COR-L47 (cell line): ENCODE measurements around the gene OTUD6A.

Experiments used
- DNase-seq: peaks from one replicate; lab custom pipeline; 2025; lab: John Stamatoyannopoulos, UW

The OTUD6A gene, protein sequence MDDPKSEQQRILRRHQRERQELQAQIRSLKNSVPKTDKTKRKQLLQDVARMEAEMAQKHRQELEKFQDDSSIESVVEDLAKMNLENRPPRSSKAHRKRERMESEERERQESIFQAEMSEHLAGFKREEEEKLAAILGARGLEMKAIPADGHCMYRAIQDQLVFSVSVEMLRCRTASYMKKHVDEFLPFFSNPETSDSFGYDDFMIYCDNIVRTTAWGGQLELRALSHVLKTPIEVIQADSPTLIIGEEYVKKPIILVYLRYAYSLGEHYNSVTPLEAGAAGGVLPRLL

DNA sequence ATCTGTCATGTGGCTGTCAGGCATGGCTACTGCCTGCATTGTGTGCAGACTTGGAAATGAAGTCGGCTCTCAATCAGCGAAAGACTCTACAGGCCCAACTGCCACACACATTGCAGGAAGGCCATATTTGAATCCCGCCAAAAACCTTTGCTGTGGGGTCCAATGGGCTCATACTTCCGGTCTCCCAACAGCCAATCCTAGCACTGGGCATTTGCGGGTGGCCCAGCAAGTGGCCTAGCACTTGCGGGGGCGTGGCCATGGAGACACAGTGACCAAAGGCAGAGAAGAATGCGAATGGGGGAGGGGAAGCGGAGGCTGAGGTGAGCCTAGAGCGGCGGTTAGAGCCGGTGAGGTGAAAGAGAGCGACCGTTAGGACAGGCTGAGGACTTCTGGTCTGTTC lies at the start of gene OTUD6A:
Gene OTUD6A (plus strand): TSS at position 382 of the 400 bp plus-strand sequence. CDS start 68 bp downstream, outside the sequence.
- no peak for DNase-seq

DNA sequence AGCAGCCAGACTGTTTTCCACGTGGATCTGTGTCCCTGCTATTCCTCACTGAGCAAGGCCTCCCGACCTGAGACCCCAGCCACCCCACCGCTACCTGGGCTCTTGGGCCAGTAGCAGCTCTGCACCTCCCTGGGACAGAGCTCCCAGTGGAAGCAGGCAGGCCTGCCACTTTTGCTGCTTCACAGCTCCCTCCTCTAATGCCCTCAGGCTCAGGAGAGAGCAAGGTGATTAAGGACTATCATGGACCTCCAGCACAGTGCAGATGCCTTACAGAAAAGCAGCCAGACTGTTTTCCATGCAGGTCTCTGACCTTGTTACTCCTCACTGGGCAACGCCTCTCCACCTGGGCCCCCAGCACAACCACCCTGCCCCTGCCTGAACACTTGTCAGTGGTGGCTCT lies 49.5 kb upstream of the OTUD6A start:
- DNase-seq = no peak

DNA sequence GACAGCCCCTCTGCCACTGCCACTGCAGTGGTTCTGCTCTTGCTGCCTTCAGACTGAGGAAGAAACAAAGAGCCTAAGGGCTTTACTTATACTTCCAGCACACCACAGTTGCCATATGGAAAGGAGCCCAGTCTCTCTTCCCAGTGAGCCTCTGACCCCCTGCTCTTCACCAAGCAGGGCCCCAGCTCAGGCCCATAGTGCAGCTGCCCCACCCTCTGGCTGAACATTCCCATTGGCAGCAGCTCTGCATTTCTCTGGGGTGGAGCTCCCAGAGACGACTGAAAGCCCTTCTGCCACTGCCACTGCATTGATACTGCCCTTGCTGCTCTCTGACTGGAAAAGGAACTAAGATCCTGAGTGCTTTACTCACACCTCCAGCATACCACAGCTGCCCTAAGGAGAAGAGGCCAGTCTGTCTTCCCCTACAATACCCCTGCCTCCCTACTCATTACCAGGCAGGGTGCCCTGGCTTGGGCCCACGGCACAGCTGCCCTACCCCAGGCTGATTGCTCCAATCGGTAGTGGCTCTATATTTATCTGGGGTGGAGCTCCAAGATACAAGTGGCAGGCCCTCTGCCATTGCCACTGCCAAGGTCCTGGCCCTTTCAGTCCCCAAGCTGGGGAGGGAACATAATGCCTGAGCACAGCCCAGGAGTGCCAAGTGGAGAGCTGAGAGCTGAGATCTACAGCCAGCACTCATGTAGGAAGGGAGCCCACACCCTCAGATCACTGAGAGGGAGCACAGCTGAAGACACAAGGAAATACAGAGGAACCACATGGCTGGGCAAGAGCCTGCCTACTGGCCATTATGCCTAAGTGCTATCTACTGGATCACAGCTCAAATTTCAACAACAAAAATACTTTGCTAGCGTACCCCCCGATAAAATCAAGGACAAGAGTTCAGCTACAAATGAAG lies 48.5 kb upstream of the OTUD6A start:
- DNase-seq = no peak

DNA sequence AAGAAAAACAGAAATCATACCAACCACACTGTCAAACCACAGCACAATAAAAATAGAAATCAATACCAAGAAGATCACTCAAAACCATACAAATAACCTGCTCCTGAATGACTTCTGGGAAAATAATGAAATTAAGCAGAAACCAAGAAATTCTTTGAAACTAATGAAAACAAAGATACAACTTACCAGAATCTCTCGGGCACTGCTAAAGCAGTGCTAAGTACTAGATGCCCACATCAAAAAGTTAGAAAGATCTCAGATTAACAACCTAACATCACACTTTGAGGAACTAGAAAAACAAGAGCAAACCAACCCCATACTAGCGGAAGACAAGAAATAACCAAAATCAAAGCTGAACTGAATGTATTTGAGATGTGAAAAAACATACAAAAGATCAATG lies 45.7 kb upstream of the OTUD6A start:
- DNase-seq = no peak

DNA sequence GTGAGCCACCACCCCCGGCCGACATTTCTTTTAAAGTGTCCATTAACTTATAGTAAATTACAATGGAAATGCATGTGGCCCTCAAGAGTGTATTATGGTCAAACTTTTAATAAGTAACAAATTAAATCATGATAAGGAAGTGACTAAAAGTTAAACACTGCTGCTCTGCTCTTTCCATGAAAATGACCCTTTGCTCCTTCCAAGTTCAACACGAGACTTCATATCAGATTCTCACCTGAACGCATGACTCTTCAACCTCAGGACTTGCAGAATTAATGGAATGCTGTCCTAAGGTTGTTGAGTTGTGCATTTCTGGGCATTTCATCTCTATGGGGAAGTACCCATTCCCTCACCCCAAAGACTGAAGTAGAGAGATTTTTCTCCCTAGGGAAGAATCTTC lies 39.6 kb upstream of the OTUD6A start:
- no peak for DNase-seq

DNA sequence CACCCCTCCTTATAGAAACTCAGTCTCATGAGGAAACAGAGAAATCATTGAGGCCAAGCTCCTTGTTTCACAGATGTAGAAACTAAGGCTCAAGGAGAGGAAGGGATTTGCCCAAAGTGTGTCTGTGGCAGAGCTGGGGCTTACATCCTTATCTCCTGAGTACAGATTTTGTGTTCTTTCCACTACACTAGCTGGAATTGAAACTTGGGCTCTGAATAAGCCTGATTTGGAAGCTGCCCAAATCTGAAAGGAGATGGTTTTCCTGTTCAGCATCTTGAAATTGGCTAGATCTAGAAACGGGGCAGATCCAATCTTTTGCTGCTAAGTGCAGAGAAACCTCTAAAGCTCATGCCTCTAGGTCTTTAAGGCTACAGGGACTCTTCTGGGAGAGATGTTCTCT lies 36.8 kb upstream of the OTUD6A start:
- DNase-seq = no peak

DNA sequence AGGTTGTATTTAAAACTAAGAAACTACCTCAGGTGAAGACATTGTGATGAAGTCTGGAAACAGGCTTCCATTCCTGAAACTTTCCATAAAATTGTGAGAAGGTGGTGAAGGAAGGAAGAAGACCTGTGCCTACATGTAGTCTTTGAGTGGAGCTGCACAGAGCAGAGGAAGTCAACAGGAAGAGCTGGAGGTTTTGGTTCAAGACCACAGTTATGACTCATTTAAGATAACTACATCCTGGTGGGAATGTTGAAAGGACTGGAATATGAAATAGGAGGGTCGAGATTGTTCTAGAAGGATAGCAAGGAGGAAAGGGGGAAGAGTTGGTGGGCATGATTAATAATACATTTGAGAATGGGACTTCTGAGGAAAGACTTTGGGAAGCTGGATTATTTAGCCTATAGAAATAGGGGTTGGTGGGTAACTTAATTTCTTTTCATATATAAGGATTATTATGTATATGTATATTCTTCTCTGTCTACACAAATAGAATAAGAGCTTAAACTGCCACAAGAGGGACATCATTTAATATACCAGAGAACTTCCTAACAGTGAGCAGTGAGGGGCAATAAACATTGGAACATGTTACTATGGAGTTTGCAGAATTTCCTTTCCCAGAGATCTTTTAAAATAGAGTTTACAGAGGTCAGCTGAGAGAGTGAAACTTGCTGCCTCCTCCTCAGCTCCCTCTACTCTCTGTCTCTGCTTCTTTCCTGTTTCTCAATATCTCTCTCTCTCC lies 36.0 kb upstream of the OTUD6A start:
- no peak for DNase-seq

DNA sequence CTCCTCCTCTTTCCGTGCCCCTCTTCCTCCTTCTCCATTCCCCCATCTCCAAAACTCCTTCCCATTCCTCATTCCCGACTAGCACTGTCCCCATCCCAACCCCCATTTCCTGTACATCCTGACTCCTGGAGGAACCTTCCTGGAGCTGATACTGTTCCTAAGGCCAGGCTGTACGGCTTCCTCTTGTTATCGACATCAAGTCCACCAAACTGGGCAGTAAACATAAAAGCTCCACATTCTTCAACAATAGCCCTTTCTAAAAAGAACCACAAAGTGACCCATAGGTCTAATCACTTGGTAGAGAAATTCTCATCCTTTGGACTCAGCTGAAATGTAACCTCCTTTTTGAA lies 35.4 kb upstream of the OTUD6A start:
- no peak for DNase-seq

DNA sequence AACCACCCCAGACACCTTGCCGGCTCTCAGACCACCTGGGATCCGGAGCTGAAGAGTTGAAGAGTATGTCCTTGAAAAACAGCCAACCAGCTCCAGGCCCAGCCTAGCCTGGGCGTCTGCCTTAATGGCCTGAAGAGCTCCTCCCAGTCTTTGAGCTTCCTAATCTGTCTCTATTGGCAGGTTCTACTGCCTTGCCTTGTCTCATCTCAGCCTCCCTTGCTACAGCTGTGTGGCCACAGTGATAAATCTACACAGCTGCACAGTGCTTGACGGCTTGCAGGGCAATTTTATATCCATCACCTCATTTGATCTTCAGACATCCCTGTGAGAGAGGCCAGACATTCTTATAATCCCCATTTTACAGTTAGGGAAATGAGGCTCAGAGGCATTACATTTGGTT lies 32.4 kb upstream of the OTUD6A start:
- DNase-seq = no peak

DNA sequence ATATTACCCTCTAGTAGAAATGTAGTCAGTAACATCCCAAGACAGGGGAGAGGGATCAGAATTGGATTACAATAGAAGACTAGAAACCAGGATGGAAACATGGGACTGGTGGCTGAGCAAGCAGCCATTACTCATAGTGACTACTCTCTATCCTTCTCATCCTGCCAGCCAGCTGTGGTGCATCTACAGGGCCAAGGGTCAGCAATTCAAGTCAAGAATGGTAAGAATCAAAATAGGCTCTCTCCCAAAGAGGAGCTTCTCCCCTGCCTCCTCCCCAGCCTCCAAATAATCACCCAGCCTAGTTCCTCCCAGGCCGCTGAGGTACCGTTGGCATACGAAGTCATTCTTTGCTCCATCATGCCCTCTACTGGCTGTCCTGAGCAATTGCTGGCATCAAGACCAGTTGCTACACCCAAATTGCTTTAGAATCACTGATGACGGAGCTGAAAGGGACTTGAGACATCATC lies 31.9 kb upstream of the OTUD6A start:
- peak; percentile 3 for DNase-seq

DNA sequence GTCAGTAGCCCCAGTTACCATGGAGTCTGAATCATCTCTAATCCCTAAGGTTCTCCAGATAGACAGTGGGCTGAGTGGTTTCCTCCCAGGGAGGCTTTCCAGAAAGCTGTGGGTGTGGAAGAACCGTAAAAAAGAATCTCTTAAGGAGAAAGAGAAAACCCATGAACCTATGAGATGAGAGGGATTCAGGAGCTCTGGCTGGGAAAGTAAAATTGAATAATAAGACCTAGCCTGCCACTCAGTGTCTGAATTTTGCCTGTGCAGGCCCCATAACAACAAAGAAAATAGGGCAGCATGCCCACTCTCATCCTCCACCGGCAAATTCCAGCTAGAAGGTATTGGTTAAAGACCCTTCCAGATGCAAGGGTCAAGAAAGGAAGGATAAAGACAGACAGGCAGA lies 29.5 kb upstream of the OTUD6A start:
- DNase-seq = no peak

DNA sequence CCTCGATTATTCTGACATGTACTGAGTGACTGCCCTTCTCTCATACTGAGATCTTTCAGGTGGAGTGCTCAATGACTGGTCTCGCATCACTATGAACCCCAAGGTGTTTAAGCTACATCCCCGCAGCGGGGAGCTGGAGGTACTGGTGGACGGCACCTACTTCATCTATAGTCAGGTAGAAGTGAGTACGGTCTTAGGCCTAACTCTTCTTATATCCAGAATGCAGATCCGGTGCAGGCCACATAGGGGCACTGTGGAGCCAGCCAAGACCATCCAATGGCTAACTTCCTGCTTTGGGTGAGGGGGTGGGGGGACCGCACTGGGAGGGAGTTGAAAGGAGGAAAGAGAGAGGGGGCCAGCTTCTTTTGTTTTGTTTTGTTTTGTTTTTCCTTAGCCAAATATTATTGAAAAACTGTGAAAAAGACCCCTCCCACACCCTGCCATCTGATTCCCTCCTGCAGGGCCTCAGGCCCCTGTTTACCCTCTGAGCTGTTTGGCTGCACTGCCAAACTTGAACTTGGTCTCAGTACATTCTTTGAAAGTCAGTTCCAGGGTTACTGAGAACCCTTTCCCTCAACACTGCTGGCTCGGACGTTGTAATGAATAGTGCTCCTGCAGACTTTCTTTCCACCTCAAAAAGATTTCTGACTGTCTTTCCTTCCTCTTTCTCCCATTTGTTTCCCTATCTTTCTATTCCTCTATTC lies 28.8 kb upstream of the OTUD6A start:
- peak; percentile 6 for DNase-seq

DNA sequence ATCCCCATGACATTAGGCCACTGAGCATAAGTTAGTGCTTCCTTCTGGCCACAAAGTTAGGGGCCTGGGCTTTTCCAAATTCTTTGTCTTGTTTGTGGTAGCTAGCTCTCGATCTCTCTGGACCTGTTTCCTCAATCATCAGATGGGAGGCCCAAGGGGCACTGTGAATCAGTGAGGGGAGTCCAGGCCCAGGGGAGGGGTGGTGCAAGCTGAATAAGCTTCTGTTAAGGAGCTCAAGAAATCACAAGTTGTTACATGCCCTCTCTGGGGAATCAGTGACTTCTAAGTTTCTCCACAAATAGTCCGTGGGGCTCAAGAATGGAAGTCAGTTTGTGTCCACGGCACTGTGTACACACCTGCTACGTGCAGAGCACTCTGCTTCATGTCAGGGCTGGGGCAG lies 27.6 kb upstream of the OTUD6A start:
- DNase-seq = no peak

DNA sequence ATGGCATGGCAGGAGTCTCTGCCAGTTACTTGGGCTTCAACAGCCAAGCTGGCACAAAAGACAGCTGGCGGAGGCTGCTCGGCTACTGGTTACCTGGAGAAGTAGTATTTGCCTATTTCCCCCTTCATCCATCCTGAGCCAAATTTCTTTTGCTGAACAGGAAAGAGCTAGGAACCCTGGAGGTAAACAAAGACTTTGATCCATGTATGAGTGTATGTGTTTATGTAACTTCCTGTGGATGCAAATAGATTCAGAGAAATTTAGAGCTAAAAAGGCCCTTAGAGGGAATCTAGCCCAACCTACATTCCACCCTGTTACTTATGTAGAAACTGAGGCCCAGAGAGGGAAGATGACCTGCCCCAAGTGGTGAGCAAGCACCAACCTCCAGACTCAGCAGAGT lies 23.7 kb upstream of the OTUD6A start:
- no peak for DNase-seq

DNA sequence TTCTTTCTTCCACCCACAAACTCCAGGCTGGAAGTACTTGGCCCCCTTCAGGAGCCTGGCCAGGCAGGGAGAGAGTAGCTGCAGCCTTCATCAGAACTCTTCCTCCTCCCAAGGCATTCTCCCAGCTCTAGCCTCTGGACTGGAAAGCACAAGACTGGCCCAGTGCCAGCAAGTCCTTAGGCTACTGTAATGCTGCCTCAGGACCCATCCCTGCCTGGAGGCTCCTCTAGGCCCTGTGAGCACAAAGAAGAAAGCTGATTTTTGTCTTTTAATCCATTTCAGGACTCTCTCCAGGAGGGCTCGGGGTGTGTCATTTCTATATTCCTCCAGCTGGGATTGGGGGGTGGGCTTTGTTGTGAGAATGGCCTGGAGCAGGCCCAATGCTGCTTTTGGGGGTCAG lies 23.3 kb upstream of the OTUD6A start:
- DNase-seq = no peak

DNA sequence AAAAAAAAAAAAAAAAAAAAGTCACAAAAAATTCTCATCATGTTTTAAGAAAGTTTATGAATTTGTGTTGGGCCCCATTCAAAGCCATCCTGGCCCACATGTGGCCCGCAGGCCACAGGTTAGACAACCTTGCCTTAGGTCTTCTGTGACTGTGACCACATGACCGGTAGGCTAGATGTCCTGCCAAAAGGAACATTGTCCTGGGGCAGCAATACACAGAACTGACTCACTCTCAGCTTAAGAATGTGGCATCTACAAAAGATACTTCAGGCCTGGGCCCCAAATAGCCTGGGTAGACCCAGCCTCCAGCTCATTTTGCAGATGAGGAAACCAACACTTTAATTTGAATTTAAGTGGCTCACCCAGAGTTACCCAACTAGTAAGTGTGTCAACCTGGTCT lies 22.5 kb upstream of the OTUD6A start:
- DNase-seq = no peak

DNA sequence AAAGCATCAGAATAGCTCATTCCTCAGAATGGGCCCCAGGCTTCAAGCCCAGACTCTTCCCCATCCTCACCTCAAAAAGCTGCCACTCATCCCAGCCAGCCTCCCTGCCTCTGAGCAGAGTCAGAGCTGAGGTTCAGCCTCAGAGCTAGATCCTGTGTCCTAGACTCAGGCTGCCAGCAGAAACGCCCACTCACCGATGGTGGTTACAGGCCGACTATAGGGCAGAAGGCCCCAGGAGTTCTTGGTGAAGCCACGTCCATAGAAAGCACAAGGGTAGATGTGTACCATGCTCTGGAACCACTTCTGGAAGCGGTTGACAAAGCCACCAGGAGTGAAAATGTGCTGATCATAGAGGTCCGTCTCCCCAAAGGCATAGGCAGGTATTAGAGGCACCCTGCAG lies 20.3 kb upstream of the OTUD6A start:
- no peak for DNase-seq

DNA sequence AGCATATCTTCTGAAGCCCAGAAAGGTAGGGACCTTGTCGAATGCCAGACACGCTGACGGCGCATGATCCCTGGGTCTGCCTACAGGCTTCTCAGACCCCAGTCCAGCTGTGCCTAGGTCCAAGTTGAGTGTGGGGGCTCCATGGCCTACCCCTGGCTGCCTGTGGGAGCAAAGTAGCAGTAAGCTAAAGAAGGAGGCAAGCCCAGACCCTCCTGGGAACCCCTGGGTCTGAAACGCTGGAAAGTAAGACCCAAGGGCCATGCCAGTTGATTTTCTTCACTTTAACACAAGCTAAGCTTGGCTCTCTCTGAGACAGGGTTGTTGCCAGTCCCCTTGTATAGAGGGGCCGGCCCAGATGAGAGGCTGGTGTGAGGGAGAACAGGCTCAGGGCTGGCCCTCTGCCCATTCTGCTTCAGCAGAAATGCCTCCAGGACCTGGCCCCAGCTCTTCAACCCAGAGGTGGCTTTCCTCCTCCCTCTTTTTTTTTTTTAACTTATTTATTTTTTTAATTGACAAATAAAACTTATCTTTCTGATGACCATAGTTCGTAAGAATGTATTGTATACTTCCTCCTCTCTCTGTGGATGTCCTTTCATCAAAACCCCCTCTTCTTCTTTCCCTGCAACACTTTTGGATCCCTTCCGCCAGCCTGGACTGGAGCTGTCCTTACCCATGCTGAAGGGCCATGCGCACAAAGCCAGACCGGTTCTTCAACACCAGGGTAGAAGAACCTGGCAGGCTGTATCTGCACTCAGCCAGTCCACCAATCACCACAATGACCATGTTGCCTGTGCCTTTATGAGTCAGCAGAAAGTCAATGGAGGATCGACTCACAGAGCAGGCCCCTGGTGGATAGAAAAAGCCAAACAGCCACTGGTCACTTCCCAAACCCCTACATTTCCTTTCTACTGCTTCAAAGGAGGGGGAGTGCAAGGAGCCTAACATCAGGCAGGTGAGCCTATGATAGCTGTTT lies 19.6 kb upstream of the OTUD6A start:
- DNase-seq = no peak

DNA sequence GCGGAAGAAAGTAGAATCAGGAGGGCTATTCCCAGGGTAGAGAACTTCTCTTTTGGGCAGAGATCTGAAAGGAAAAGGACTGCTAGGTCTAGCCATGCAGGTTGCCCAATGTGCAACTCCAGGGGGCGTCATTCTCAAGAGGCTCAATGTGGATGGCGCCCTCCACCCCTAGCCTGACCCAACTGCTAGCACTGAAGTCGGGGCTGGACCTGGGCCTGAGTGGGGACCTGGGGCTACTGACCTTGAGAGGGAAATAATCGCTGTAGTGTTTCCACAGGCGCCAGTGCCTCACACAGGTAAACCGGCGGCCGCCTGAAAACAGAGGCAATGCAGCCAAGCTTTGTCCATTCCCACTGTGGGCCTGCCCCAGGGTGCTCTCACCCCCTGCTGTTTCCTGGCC lies 18.6 kb upstream of the OTUD6A start:
- no peak for DNase-seq

DNA sequence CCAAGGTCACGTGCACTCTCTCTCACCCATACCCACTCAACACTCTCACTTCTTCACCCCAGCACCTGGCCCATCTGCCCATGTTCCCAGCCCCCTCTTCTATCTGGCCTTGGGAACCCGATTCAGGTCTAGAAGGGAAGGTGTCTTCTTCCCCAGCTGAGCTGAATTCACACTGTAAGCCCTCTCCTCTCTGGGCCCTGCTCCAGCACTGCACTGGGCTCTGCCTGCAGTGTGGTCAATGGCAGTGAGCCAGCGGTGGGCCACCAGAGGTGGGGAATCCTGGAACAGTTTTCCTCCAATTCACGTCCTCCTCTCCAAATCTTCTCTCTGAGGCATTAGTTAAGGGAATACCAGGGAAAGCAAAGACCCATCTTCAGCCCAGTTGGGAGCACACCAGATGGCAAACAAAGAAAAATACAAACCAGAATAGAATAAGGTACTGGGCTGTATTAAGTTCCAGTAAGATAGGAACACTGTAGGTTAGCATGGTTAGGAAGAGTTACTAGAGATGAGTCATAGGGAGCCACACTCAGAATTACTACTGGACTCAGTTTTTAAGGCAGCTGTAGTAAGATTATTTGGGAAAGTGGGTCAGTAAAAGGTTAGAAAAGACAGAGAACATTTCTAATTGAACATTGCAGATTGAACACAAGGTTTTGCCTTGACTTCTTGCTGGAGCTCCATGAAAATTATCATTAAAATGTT lies 17.6 kb upstream of the OTUD6A start:
- no peak for DNase-seq
